ENCODE data around the gene DNAJC28.

DNA sequence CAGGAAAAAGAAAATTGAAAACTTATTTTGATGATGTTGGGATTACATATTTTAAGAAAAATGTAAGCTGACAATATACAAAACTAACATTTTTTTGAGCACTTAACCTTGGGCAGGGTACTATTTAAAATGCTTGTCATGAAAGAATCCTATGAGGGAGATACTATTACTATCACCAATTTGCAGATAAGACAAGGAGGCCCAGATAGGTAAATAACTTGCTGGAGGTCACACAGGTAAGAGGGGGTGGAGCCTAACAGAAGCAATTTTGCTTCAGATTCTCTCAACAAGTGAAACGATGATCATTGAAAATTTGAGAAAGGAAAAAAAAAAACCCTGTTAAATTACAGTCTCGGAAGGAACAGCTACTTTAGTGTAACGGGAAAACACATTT lies 49.2 kb upstream of the DNAJC28 start:
- TF ChIP-seq CTCF (IDR thresholded peaks at IDR 0.05) (no peak), POLR2A (IDR thresholded peaks at IDR 0.05) (no peak)

All from testis (tissue), 2 donors.